Measurements from ENCODE around the gene LCLAT1. TPM values are rescaled to one million over a fixed set of nuclear protein-coding genes. Genes with fewer than 3 reads are reported as not detected.

The LCLAT1 gene
- total and polyA plus RNA-seq, 4 donors, result 2.4 to 14.6 (median 10.7) TPM

DNA sequence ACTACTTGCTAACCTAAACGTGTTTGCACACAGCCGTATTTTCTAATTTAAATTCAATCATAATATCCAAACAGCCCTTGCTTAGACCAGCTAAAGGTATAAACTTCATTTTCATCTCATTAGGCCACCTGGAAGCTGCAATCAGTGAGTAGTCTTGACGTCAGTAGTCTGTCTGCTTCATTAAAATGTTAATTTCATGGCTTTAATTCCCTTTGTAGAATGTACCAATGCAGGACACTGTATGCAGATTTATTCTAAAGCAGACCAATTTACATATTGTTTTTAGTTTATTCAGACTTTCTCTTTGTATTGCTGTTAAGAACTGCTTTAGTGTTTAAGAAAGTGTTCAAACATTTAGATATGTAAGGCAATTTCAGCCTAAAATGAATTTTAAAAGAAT, 158.2 kb downstream of the LCLAT1 start:
- no peaks in the 10 kb centered on the region for H3K9me3 ChIP-seq (ENCODE audit: control insufficient read depth in 4 of 4, low read length in 3 of 4)
- TF ChIP-seq HNF4A (conservative IDR thresholded peaks at IDR 0.05), result no peak
- TF ChIP-seq YY1 (IDR thresholded peaks at IDR 0.05), result no peak
- TF ChIP-seq TAF1 (conservative IDR thresholded peaks at IDR 0.05), result no peak
- TF ChIP-seq RXRA (IDR thresholded peaks at IDR 0.05), result no peak
- TF ChIP-seq EGR1 (IDR thresholded peaks at IDR 0.05; ENCODE audit: low read depth in 2 of 2), result no peak
- no peak overlapping the region for H3K27ac ChIP-seq (ENCODE audit: low read depth in 1 of 2, low read length in 2 of 2)
- H3K4me3 ChIP-seq (ENCODE audit: low read depth in 1 of 3, low read length in 3 of 3), result no peak overlapping the region
- WGBS, result 87% methylated on average over 3 of the region's 3 CpGs
- DNase-seq (ENCODE audit: low spot score), result no peak
- H3K9ac ChIP-seq (ENCODE audit: low read depth in 1 of 2, low read length in 2 of 2), result no peak overlapping the region
- H3K36me3 ChIP-seq (ENCODE audit: control insufficient read depth in 4 of 4, insufficient read depth in 3 of 4, low read depth in 1 of 4, low read length in 3 of 4), result no peaks in the 10 kb centered on the region
- no peaks in the 10 kb centered on the region for H3K4me1 ChIP-seq (ENCODE audit: control insufficient read depth in 4 of 4, insufficient read depth in 4 of 4, low read length in 3 of 4)
- H3K27me3 ChIP-seq (ENCODE audit: control insufficient read depth in 4 of 4, insufficient read depth in 4 of 4, low read length in 3 of 4), result no peaks in the 10 kb centered on the region

DNA sequence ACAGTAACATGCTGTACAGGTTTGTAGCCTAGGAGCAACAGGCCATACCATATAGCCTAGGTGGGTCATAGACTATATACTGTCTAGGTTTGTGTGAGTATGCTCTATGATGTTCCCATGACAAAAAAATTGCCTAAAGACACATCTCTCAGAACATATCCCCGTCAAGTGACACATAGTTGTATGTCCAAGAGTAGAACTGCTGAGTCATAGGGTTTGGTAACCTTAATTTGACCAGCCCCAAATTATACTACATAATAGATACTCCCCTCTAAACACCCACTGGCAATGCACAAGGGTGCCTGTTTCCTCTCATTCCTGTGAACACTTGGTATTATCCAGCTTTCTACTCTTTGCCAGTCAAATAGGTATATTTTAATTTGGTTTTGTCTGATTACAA, 161.6 kb downstream of the LCLAT1 start:
- Histone ChIP-seq H3K27ac (ENCODE audit: low read depth in 1 of 2, low read length in 2 of 2) (no peak overlapping the region), H3K9ac (ENCODE audit: low read depth in 1 of 2, low read length in 2 of 2) (no peak overlapping the region), H3K4me3 (ENCODE audit: low read depth in 1 of 3, low read length in 3 of 3) (no peak overlapping the region), H3K4me1 (ENCODE audit: control insufficient read depth in 4 of 4, insufficient read depth in 4 of 4, low read length in 3 of 4) (no peaks in the 10 kb centered on the region), H3K36me3 (ENCODE audit: control insufficient read depth in 4 of 4, insufficient read depth in 3 of 4, low read depth in 1 of 4, low read length in 3 of 4) (no peaks in the 10 kb centered on the region), H3K27me3 (ENCODE audit: control insufficient read depth in 4 of 4, insufficient read depth in 4 of 4, low read length in 3 of 4) (no peaks in the 10 kb centered on the region), H3K9me3 (ENCODE audit: control insufficient read depth in 4 of 4, low read length in 3 of 4) (no peaks in the 10 kb centered on the region)
- WGBS, result 95% methylated on average over 1 of the region's 1 CpG
- TF ChIP-seq JUND (IDR thresholded peaks at IDR 0.05), result no peak
- TF ChIP-seq, protein P1, sequence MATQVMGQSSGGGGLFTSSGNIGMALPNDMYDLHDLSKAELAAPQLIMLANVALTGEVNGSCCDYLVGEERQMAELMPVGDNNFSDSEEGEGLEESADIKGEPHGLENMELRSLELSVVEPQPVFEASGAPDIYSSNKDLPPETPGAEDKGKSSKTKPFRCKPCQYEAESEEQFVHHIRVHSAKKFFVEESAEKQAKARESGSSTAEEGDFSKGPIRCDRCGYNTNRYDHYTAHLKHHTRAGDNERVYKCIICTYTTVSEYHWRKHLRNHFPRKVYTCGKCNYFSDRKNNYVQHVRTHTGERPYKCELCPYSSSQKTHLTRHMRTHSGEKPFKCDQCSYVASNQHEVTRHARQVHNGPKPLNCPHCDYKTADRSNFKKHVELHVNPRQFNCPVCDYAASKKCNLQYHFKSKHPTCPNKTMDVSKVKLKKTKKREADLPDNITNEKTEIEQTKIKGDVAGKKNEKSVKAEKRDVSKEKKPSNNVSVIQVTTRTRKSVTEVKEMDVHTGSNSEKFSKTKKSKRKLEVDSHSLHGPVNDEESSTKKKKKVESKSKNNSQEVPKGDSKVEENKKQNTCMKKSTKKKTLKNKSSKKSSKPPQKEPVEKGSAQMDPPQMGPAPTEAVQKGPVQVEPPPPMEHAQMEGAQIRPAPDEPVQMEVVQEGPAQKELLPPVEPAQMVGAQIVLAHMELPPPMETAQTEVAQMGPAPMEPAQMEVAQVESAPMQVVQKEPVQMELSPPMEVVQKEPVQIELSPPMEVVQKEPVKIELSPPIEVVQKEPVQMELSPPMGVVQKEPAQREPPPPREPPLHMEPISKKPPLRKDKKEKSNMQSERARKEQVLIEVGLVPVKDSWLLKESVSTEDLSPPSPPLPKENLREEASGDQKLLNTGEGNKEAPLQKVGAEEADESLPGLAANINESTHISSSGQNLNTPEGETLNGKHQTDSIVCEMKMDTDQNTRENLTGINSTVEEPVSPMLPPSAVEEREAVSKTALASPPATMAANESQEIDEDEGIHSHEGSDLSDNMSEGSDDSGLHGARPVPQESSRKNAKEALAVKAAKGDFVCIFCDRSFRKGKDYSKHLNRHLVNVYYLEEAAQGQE (IDR thresholded peaks at IDR 0.05), result no peak
- no peak for TF ChIP-seq TAF1 (conservative IDR thresholded peaks at IDR 0.05)
- TF ChIP-seq NR2F2 (IDR thresholded peaks at IDR 0.05), result no peak
- TF ChIP-seq FOXA2 (IDR thresholded peaks at IDR 0.05), result no peak
- no peak for TF ChIP-seq YY1 (IDR thresholded peaks at IDR 0.05)
- TF ChIP-seq, protein P2, sequence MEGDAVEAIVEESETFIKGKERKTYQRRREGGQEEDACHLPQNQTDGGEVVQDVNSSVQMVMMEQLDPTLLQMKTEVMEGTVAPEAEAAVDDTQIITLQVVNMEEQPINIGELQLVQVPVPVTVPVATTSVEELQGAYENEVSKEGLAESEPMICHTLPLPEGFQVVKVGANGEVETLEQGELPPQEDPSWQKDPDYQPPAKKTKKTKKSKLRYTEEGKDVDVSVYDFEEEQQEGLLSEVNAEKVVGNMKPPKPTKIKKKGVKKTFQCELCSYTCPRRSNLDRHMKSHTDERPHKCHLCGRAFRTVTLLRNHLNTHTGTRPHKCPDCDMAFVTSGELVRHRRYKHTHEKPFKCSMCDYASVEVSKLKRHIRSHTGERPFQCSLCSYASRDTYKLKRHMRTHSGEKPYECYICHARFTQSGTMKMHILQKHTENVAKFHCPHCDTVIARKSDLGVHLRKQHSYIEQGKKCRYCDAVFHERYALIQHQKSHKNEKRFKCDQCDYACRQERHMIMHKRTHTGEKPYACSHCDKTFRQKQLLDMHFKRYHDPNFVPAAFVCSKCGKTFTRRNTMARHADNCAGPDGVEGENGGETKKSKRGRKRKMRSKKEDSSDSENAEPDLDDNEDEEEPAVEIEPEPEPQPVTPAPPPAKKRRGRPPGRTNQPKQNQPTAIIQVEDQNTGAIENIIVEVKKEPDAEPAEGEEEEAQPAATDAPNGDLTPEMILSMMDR (IDR thresholded peaks at IDR 0.05; ENCODE audit: low read depth, low read length, missing input control), result no peak
- TF ChIP-seq HNF4A (conservative IDR thresholded peaks at IDR 0.05), result no peak
- TF ChIP-seq RAD21 (IDR thresholded peaks at IDR 0.05), result no peak
- no peak for TF ChIP-seq EGR1 (IDR thresholded peaks at IDR 0.05; ENCODE audit: low read depth in 2 of 2)
- TF ChIP-seq, protein P3, sequence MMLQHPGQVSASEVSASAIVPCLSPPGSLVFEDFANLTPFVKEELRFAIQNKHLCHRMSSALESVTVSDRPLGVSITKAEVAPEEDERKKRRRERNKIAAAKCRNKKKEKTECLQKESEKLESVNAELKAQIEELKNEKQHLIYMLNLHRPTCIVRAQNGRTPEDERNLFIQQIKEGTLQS (IDR thresholded peaks at IDR 0.05), result no peak
- no peak for DNase-seq (ENCODE audit: low spot score)

DNA sequence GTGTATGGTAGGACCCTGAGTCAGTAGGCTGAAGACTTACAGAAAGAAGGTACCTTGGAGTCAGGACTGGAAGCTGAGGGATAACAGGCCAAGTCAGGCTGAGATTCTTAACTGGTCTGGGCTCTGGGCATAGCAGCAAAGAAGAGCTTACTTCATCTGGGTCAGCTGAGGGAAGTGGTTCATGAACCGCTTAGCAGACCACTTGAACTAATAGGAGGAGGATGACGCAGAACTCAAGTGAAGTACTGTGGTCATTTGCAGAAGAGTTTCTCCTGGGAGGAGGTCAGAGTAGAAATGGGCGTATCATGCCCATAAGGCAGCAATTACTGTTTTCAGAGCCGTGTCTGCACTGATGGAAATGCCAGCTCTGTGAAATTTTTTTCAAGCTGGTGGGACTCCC, 164.5 kb downstream of the LCLAT1 start:
- 88% methylated on average over 4 of the region's 4 CpGs for WGBS
- DNase-seq (ENCODE audit: low spot score), result no peak
- no peak overlapping the region for H3K27ac ChIP-seq (ENCODE audit: low read depth in 1 of 2, low read length in 2 of 2)
- TF ChIP-seq GABPA (IDR thresholded peaks at IDR 0.05 in 1 of 2, conservative IDR thresholded peaks at IDR 0.05 in 1 of 2), result no peak
- TF ChIP-seq FOXA1 (IDR thresholded peaks at IDR 0.05), result no peak
- TF ChIP-seq EGR1 (IDR thresholded peaks at IDR 0.05; ENCODE audit: low read depth in 2 of 2), result no peak
- no peak for TF ChIP-seq JUND (IDR thresholded peaks at IDR 0.05)
- no peak for TF ChIP-seq RXRA (IDR thresholded peaks at IDR 0.05)
- no peak for TF ChIP-seq FOXA2 (IDR thresholded peaks at IDR 0.05)
- TF ChIP-seq, protein P1 (IDR thresholded peaks at IDR 0.05), result no peak
- TF ChIP-seq, protein P4, sequence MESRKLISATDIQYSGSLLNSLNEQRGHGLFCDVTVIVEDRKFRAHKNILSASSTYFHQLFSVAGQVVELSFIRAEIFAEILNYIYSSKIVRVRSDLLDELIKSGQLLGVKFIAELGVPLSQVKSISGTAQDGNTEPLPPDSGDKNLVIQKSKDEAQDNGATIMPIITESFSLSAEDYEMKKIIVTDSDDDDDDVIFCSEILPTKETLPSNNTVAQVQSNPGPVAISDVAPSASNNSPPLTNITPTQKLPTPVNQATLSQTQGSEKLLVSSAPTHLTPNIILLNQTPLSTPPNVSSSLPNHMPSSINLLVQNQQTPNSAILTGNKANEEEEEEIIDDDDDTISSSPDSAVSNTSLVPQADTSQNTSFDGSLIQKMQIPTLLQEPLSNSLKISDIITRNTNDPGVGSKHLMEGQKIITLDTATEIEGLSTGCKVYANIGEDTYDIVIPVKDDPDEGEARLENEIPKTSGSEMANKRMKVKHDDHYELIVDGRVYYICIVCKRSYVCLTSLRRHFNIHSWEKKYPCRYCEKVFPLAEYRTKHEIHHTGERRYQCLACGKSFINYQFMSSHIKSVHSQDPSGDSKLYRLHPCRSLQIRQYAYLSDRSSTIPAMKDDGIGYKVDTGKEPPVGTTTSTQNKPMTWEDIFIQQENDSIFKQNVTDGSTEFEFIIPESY (IDR thresholded peaks at IDR 0.05), result no peak
- TF ChIP-seq, protein P5, sequence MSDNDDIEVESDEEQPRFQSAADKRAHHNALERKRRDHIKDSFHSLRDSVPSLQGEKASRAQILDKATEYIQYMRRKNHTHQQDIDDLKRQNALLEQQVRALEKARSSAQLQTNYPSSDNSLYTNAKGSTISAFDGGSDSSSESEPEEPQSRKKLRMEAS (IDR thresholded peaks at IDR 0.05), result no peak
- no peak for TF ChIP-seq HNF4G (IDR thresholded peaks at IDR 0.05)
- TF ChIP-seq TAF1 (conservative IDR thresholded peaks at IDR 0.05), result no peak

More for the DNA sequence above, 164.5 kb downstream of the LCLAT1 start:
- H3K9ac ChIP-seq (ENCODE audit: low read depth in 1 of 2, low read length in 2 of 2), result no peak overlapping the region
- no peaks in the 10 kb centered on the region for H3K36me3 ChIP-seq (ENCODE audit: control insufficient read depth in 4 of 4, insufficient read depth in 3 of 4, low read depth in 1 of 4, low read length in 3 of 4)
- H3K4me3 ChIP-seq (ENCODE audit: low read depth in 1 of 3, low read length in 3 of 3), result no peak overlapping the region
- H3K9me3 ChIP-seq (ENCODE audit: control insufficient read depth in 4 of 4, low read length in 3 of 4), result no peaks in the 10 kb centered on the region
- H3K4me1 ChIP-seq (ENCODE audit: control insufficient read depth in 4 of 4, insufficient read depth in 4 of 4, low read length in 3 of 4), result no peaks in the 10 kb centered on the region
- H3K27me3 ChIP-seq (ENCODE audit: control insufficient read depth in 4 of 4, insufficient read depth in 4 of 4, low read length in 3 of 4), result no peaks in the 10 kb centered on the region
